Common myeloid progenitor, CD34-positive (primary cell): Measurements from ENCODE around the gene TUT1.
"Not testable (repeated sequence)": the region's sequence is repeated elsewhere in the genome, so short reads cannot be mapped to it uniquely, and the experiment has no call there.

Experiments
- CTCF ChIA-PET: fragments of 350-600 bp; sonication (Branson Sonifier 250); formaldehyde crosslinking; loops from one replicate; lab custom pipeline; 2021; ENCODE audit warnings: antibody characterized with exemption; lab: Charles Lee
- POLR2A ChIA-PET: fragments of 350-600 bp; sonication (Branson Sonifier 250); formaldehyde crosslinking; loops from one replicate; lab custom pipeline; 2021; ENCODE audit warnings: antibody characterized with exemption; lab: Charles Lee
- DNase-seq, 3 donors: peaks; one replicate each; pipeline versions ENCODE4 v3.0.0 to v3.0.0-alpha.2; 2013
- H3K27ac ChIP-seq, 2 experiments: 1 replicate in 1 of 2; 2 replicates in 1 of 2; pipeline ENCODE4 v1.7.0; 2013; ENCODE audit warnings: inconsistent platforms in 2 of 2, low read length in 2 of 2, mild to moderate bottlenecking in 2 of 2, low read depth in 1 of 2, moderate library complexity in 1 of 2; ENCODE audit not compliant: severe bottlenecking in 2 of 2, insufficient read depth in 1 of 2, poor library complexity in 1 of 2
- H3K27me3 ChIP-seq, 5 experiments: replicated peaks in 2 of 5; 1 replicate in 3 of 5; 2 replicates in 2 of 5; pipeline versions ENCODE4 v1.6.1 to v1.7.0; 2013; ENCODE audit warnings: low read length in 4 of 5, mild to moderate bottlenecking in 2 of 5, moderate library complexity in 2 of 5, inconsistent platforms in 1 of 5; ENCODE audit not compliant: insufficient read depth in 5 of 5, control insufficient read depth in 4 of 5
- H3K36me3 ChIP-seq, 4 experiments: 1 replicate in 2 of 4; 2 replicates in 2 of 4; pipeline versions ENCODE4 v1.6.1 to v1.7.0; 2013; ENCODE audit warnings: low read length in 3 of 4, control low read depth in 1 of 4, mild to moderate bottlenecking in 1 of 4; ENCODE audit not compliant: control insufficient read depth in 4 of 4, insufficient read depth in 4 of 4
- H3K4me1 ChIP-seq, 4 experiments: 1 replicate in 3 of 4; 2 replicates in 1 of 4; pipeline versions ENCODE4 v1.6.1 to v1.7.1; 2013; ENCODE audit warnings: low read length in 3 of 4, mild to moderate bottlenecking in 3 of 4, control low read depth in 1 of 4, inconsistent platforms in 1 of 4, moderate library complexity in 1 of 4; ENCODE audit not compliant: control insufficient read depth in 4 of 4, insufficient read depth in 4 of 4; ENCODE audit errors: control extremely low read depth in 1 of 4
- H3K4me3 ChIP-seq, 7 experiments: 1 replicate in 4 of 7; 2 replicates in 3 of 7; pipeline versions ENCODE4 v1.5.1 to v1.7.0; 2013; ENCODE audit warnings: mild to moderate bottlenecking in 7 of 7, low read length in 6 of 7, moderate library complexity in 6 of 7, inconsistent platforms in 2 of 7, low read depth in 2 of 7, control low read depth in 1 of 7; ENCODE audit not compliant: insufficient read depth in 4 of 7, control insufficient read depth in 1 of 7; ENCODE audit errors: extremely low read depth in 1 of 7
- H3K9me3 ChIP-seq, 5 experiments: 1 replicate in 4 of 5; 2 replicates in 1 of 5; pipeline versions ENCODE4 v1.6.1 to v1.7.1; 2013; ENCODE audit warnings: low read length in 4 of 5, mild to moderate bottlenecking in 2 of 5, inconsistent platforms in 1 of 5, low read depth in 1 of 5, moderate library complexity in 1 of 5; ENCODE audit not compliant: control insufficient read depth in 4 of 5, insufficient read depth in 2 of 5; ENCODE audit errors: control extremely low read depth in 1 of 5
- WGBS: methylation state at CpG from one replicate; pipeline ENCODE4 v1.1.5; 2013; ENCODE audit not compliant: insufficient coverage; 5-methylcytosine and 5-hydroxymethylcytosine counted together

Gene TUT1

DNA sequence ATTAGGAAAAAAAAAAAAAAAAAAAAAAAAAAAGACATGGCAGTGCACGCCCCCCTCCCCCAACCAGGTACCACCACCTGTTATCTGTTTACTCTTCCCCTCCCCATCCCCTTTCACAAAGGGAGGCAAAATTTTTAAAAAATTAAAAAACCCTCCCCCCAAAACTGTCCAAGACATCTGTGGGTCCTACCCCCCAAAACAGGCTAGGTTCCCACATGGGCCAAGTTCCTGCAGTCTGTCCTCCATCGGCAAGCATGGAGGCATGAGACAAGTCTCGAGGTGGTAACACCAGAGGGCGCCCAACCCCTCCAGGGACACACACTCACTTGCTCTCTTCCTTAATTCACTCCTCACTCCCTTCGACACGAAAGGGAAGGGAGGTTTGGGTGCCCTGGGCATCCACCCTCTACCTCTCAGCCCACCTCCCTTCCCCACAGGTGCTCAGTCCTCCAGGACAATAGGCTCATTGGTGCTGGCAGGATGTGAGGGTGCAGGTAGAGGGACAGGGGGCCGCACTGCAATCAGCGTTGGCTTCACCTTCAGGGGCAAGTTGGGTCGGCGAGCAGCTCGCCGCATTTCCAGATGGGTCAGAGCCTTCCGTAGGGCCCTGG lies 2.2 kb upstream of the TUT1 start:
- Histone ChIP-seq H3K9me3 (no peaks in the 10 kb centered on the region), H3K27ac (peak overlapping the region in 1 of 2 experiments; percentile 99), H3K4me3 (no peak overlapping the region), H3K36me3 (peaks cover 15 to 61% (median 48%) of the 10 kb centered on the region in 4 experiments), H3K27me3 (no peaks in the 10 kb centered on the region), H3K4me1 (peaks cover 16 to 38% (median 31%) of the 10 kb centered on the region in 4 experiments)
- peak; percentile 88 to 94 (median 94) for DNase-seq
- WGBS = 71% methylated on average over 10 of the region's 13 CpGs
- POLR2A ChIA-PET = interaction anchor here (1.4 kb wide), 1 partner anchor 28 kb away, joined by 5 read pairs; the partner anchor contains the start of gene B3GAT3
- CTCF ChIA-PET = interaction anchor here (0.6 to 6.9 kb wide), 26 partner anchors 8 to 270 kb away, joined by 3 to 62 read pairs (median 5); partner anchors contain the start of genes C11orf98, CSKMT, EEF1G and GANAB

DNA sequence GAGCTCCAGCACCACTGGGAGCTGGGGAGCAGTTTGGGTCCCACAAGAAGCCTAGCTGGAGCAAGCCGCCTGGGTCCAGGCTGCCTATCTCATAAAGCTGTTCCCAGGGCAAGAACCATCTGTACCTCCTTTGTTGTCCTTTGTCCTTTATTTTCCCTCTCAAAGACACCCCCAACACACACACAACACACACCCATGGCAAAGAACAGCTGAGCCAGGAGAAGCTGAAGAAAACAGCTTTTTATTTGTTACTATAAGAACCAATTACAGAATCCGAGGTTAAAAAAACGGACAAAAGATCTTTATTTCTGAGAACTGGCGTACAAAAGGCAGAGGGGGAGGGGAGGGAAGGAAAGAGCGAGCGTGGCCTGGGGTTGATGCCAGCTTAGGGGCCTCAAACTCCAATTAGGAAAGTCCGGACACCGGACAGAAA lies 1.7 kb upstream of the TUT1 start:
- no peaks in the 10 kb centered on the region for H3K27me3 ChIP-seq
- H3K27ac ChIP-seq = peak overlapping the region in 1 of 2 experiments; percentile 99
- H3K4me3 ChIP-seq = peak overlapping the region in 1 of 7 experiments; percentile 78
- ChIA-PET CTCF (interaction anchor here (0.9 to 6.9 kb wide), 24 partner anchors 8 to 271 kb away, joined by 3 to 62 read pairs (median 7); partner anchors contain the start of genes EEF1G, GANAB, LBHD1 and MTA2), POLR2A (interaction anchor here (0.6 to 2.7 kb wide), 3 partner anchors 19 to 179 kb away, joined by 3 to 25 read pairs (median 5); partner anchors contain the start of genes B3GAT3 and EEF1G)
- H3K4me1 ChIP-seq = peaks cover 16 to 35% (median 29%) of the 10 kb centered on the region in 4 experiments
- no peak for DNase-seq
- no peaks in the 10 kb centered on the region for H3K9me3 ChIP-seq
- WGBS = 100% methylated on average over 1 of the region's 8 CpGs
- H3K36me3 ChIP-seq = peaks cover 12 to 56% (median 46%) of the 10 kb centered on the region in 4 experiments

DNA sequence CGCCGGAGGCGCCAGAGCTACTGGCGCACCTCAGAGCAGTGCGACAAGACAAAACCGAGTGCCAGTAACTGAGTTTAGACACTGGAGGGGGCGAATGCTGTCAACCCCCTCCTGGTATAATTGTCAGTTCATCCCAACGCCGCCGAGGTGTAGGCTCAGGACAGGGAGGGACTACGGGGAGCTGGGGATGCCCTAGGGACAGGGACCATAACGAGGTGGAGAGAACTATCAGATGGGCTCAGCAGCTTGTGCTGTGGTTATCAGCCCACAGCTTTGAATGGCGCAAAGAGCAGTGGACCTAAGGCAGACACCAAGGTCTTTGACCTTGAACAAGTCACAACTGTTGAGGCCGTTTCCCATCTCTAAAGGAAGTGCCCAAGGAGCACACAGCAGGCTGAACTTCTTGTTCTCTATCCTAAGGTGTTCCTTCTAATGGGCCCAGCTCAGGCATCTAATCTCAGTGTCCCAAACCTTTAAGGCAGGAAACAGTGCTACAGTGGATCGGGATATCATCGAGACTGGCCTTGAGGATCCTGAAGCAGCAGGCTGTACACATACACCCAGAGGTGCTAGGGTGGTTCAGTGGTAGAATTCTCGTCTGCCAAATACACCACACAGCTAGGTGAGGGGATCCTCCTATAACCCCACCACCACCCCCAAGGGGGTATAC lies 958 bp upstream of the TUT1 start:
- DNase-seq = no peak
- H3K4me3 ChIP-seq = peak overlapping the region in 6 of 7 experiments; percentile 61 to 95 (median 84)
- peaks cover 10 to 56% (median 46%) of the 10 kb centered on the region in 4 experiments for H3K36me3 ChIP-seq
- POLR2A ChIA-PET = interaction anchor here (0.6 to 2.7 kb wide), 19 partner anchors 9 to 249 kb away, joined by 3 to 30 read pairs (median 6); partner anchors contain the start of genes B3GAT3, C11orf98, CSKMT and EEF1G
- CTCF ChIA-PET = interaction anchor here (0.9 to 6.9 kb wide), 36 partner anchors 9 to 272 kb away, joined by 3 to 62 read pairs (median 4); partner anchors contain the start of genes C11orf98, CSKMT, EEF1G and GANAB
- no peaks in the 10 kb centered on the region for H3K27me3 ChIP-seq
- H3K4me1 ChIP-seq = peaks cover 16 to 35% (median 29%) of the 10 kb centered on the region in 4 experiments
- peak overlapping the region; percentile 56 to 99 for H3K27ac ChIP-seq
- no peaks in the 10 kb centered on the region for H3K9me3 ChIP-seq
- 5% methylated on average over 11 of the region's 17 CpGs for WGBS

DNA sequence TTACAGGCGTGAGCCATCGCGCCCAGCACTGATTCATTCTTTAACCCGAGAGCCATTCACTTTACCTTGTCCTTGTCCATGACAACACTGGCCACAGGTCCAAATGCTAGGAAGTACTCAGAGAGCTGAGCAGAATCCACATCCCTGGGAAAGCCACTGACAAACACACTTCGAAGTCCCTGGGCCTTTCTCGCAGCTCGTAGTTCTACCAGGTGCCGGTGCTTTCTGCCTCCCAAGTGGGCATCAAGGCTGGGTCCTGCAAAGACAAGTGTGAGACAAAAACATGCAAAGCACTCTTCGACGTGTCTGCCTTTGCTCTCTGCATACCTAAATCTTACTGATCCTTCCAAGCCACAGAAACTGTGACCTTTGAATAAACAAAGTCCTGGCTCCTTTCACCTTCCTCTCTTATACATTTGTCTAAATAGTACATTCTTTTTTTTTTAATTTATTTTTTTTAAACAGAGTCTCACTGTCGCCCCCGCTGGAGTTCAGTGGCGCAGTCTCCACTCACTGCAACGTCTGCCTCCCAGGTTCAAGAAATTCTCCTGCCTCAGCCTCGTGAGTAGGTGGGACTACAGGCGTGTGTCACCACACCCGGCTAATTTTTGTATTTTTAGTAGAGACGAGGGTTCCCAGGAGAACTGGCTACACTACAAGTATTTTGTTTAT lies 2.2 kb downstream of the TUT1 start:
- no peaks in the 10 kb centered on the region for H3K27me3 ChIP-seq
- ChIA-PET CTCF (interaction anchor here (0.9 to 1.3 kb wide), 5 partner anchors 10 to 194 kb away, joined by 3 to 6 read pairs (median 3); no protein-coding TSS in a partner anchor), POLR2A (no interaction called here)
- H3K9me3 ChIP-seq = no peaks in the 10 kb centered on the region
- peaks cover 16 to 35% (median 29%) of the 10 kb centered on the region in 4 experiments for H3K4me1 ChIP-seq
- peak; percentile 53 to 68 (median 63) for DNase-seq
- H3K36me3 ChIP-seq = peaks cover 4 to 42% (median 30%) of the 10 kb centered on the region in 4 experiments
- no peak overlapping the region for H3K4me3 ChIP-seq
- WGBS = 85% methylated on average over 14 of the region's 18 CpGs
- H3K27ac ChIP-seq = peak overlapping the region in 1 of 2 experiments; percentile 3

DNA sequence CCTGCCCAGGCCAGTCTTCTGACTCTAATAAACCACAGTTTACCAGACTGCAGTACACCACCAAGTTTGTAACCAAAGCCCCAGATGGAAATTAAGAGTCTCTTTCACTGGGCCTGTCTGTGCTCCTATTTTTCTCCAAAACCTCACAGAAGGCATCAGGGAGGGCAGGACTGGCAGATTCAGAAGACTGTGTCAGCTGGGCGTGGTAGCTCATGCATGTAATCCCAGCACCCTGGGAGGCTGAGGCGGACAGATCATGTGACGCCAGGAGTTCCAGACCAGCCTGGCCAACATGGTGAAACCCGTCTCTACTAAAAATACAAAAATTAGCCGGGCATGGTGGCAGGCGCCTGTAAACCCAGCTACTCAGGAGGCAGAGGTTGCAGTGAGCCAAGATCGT lies 6.0 kb downstream of the TUT1 start:
- H3K4me3 ChIP-seq, H3K4me1 ChIP-seq, POLR2A ChIA-PET, H3K27ac ChIP-seq, H3K27me3 ChIP-seq, H3K9me3 ChIP-seq, DNase-seq: not testable (repeated sequence)
- 98% methylated on average over 6 of the region's 7 CpGs for WGBS
- H3K36me3 ChIP-seq = peaks cover 4 to 51% (median 38%) of the 10 kb centered on the region in 4 experiments
- CTCF ChIA-PET = interaction anchor here (1.8 kb wide), 1 partner anchor 11 kb away, joined by 6 read pairs; the partner anchor contains the start of gene EEF1G

DNA sequence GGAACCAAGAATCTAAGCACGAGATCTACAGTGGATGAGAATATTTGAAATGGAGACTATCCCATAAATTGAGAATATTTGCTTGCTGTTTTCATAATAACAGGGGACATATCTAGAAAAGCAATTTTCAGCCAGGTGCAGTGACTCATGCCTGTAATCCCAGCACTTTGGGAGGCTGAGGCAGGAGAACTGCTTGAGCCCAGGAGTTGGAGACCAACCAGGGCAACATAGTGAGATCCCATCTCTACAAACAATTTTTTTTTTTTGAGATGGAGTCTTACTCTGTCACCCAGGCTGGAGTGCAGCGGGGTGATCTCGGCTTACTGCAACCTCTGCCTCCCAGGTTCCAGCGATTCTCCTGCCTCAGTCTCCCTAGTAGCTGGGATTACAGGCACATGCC lies 9.6 kb downstream of the TUT1 start:
- H3K4me1 ChIP-seq, H3K27me3 ChIP-seq, H3K9me3 ChIP-seq, H3K4me3 ChIP-seq, H3K27ac ChIP-seq, DNase-seq, POLR2A ChIA-PET: not testable (repeated sequence)
- H3K36me3 ChIP-seq = peaks cover 9 to 63% (median 38%) of the 10 kb centered on the region in 4 experiments
- WGBS = 100% methylated on average over 4 of the region's 4 CpGs
- CTCF ChIA-PET = interaction anchor here (0.9 kb wide), 1 partner anchor 202 kb away, joined by 4 read pairs; no protein-coding TSS in a partner anchor
